ENCODE results near the gene SUN5.

The SUN5 gene

DNA sequence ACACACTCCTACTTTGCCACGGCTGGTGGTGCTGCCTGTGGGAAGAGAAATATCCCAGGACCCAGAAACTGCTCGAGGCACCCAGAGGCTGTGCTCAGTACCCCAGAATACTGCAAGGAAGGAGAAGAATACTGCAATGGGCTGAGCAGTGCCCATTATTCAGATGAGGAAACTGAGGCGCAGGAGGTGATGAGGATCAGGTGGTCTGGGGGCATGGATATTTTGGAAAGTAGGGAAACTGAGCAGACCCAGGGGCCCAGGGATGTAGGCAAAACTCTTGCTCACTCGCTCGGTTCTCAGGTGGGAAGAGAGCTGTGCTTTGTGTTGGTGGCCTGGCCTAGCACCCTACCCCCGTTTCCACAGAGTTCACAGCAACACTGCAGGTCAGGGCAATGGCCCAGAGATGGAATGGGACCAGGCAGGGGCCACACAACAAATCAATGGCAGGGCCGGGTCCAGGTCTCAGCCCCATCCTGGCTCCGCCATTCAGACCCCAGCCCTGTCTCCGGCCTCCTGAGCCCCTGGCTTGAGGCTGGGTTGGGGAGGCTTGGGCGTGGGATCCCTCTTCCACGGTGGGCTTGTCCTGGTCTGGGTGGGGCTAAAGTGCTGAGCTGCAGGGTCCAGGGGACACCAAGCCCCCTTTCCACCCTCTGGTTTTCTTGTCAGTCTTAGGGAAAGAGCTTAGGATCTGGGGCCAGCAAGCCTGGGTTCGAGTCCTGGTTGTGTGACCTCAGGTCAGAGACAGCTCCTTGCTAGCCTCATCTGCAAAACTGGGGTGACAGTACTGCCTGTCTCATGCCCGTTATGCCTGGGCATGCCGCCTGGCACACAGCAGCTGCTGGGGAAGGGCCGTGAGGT is 33.9 kb downstream of the SUN5 start:
- Histone ChIP-seq H3K4me3 (ENCODE audit: severe bottlenecking) (no peak overlapping the region), H3K27ac (ENCODE audit: poor library complexity, severe bottlenecking) (no peak overlapping the region), H3K36me3 (ENCODE audit: low read depth) (no peaks in the 10 kb centered on the region), H3K4me1 (ENCODE audit: insufficient read depth, poor library complexity, severe bottlenecking) (no peaks in the 10 kb centered on the region), H3K9me3 (ENCODE audit: severe bottlenecking) (no peaks in the 10 kb centered on the region), H3K27me3 (ENCODE audit: insufficient read depth, poor library complexity, severe bottlenecking) (peaks cover 3% of the 10 kb centered on the region)
- ATAC-seq (ENCODE audit: low read depth) (no peak), DNase-seq (ENCODE audit: low spot score) (peak; percentile 77)
- TF ChIP-seq, protein P1, sequence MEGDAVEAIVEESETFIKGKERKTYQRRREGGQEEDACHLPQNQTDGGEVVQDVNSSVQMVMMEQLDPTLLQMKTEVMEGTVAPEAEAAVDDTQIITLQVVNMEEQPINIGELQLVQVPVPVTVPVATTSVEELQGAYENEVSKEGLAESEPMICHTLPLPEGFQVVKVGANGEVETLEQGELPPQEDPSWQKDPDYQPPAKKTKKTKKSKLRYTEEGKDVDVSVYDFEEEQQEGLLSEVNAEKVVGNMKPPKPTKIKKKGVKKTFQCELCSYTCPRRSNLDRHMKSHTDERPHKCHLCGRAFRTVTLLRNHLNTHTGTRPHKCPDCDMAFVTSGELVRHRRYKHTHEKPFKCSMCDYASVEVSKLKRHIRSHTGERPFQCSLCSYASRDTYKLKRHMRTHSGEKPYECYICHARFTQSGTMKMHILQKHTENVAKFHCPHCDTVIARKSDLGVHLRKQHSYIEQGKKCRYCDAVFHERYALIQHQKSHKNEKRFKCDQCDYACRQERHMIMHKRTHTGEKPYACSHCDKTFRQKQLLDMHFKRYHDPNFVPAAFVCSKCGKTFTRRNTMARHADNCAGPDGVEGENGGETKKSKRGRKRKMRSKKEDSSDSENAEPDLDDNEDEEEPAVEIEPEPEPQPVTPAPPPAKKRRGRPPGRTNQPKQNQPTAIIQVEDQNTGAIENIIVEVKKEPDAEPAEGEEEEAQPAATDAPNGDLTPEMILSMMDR (IDR thresholded peaks at IDR 0.05; ENCODE audit: poor library complexity, severe bottlenecking): no peak

DNA sequence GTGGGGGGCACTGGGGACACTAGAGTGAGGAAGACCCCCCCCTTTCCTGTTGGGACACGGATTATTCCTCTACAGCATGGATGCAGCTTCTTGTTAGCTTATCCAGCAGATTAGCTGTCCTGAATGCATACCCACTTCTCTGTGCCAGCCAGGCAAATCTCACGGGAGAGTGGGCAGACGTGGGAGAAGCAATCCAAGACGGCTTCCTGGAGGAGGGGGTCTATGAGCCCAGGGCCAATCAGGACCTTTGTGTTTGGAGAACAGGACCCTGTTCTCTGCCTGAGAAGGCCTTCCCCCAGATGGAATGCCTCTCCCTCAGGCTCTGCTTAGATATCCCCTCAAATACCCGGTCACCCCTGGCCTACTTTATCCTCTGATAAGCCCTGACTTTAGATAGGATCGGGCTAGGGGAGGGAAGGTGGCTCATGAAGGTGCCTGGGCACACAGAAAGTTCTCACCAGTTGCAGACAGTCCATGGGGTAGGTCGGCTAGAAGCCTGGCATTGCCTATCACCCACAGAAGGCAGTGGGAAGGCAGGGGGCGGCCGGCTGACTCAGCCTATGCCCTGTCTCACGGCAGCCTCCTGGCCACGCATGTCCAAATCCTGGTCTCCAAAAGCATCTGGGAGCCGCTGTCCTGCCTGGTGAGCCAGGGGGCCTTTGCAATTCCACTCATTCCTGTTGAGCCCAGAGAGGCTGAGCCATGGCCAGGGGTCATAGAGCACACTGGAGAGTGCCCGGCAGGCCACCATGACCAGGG is 34.7 kb downstream of the SUN5 start:
- Histone ChIP-seq H3K27ac (ENCODE audit: poor library complexity, severe bottlenecking) (no peak overlapping the region), H3K9me3 (ENCODE audit: severe bottlenecking) (no peaks in the 10 kb centered on the region), H3K4me3 (ENCODE audit: severe bottlenecking) (no peak overlapping the region), H3K36me3 (ENCODE audit: low read depth) (no peaks in the 10 kb centered on the region), H3K27me3 (ENCODE audit: insufficient read depth, poor library complexity, severe bottlenecking) (peaks cover 3% of the 10 kb centered on the region), H3K4me1 (ENCODE audit: insufficient read depth, poor library complexity, severe bottlenecking) (no peaks in the 10 kb centered on the region)
- peak; percentile 73 for DNase-seq (ENCODE audit: low spot score)
- ATAC-seq (ENCODE audit: low read depth): no peak
- TF ChIP-seq, protein P1 (IDR thresholded peaks at IDR 0.05; ENCODE audit: poor library complexity, severe bottlenecking): no peak

DNA sequence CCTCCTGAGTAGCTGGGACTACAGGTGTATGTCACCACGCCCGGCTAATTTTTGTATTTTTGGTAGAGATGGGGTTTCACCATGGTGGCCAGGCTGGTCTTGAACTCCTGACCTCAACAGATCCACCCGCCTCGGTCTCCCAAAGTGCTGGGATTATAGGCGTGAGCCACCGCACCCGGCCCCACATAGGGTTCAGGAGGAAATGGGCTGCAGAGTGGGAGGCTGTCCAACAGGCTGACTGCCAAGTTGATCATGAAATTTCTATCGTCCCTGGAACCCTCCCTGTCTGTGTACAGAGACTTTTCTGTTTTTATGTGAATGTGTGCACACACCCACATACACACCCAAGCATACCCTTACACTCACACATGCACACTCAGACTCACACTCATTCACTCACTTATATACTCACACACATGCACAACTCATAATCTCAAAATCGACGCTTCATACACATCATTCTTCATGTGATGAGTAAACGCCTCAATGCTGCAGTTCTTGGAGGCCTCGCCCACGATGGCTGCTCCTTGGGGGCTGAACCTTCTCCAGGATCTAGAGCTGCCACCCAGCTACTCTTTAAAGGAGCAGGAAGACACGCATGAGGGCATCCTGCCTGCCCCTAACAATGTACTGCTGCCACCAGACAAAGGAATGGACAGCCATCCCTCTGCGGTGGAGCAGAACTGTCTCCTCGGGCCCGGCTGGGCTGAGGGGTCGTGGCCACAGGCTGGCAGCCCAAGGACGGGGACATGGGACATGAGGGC is 35.6 kb downstream of the SUN5 start:
- Histone ChIP-seq H3K4me3 (ENCODE audit: severe bottlenecking) (no peak overlapping the region), H3K27me3 (ENCODE audit: insufficient read depth, poor library complexity, severe bottlenecking) (peaks cover 3% of the 10 kb centered on the region), H3K9me3 (ENCODE audit: severe bottlenecking) (no peaks in the 10 kb centered on the region), H3K4me1 (ENCODE audit: insufficient read depth, poor library complexity, severe bottlenecking) (no peaks in the 10 kb centered on the region), H3K27ac (ENCODE audit: poor library complexity, severe bottlenecking) (no peak overlapping the region), H3K36me3 (ENCODE audit: low read depth) (no peaks in the 10 kb centered on the region)
- ATAC-seq (ENCODE audit: low read depth): no peak
- DNase-seq (ENCODE audit: low spot score): peak; percentile 71
- TF ChIP-seq, protein P1 (IDR thresholded peaks at IDR 0.05; ENCODE audit: poor library complexity, severe bottlenecking): no peak

DNA sequence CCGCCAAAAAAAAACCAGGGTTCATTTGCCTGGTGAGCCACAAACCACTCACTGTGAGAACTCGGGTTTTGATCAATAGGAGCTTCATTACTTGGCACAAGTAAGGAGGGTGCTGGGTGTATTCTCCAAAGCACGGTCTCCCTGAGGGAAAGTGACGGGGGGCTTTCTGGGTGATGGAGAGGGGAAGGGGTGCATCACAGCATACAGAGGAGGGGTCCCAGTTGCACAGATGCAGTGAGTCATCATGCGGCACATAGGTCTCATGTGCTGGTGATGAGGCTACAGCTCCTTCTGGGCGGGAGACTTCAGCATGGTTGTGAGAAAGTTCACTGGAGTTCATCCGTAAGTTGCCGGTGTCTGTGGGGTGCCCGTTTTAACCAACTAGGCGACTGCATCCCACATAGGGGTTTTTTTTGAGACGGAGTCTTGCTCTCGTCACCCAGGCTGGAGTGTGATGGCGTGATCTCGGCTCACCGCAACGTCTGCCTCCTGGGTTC is 36.2 kb downstream of the SUN5 start:
- DNase-seq (ENCODE audit: low spot score): peak; percentile 58
- H3K4me1 ChIP-seq (ENCODE audit: insufficient read depth, poor library complexity, severe bottlenecking): no peaks in the 10 kb centered on the region
- H3K9me3 ChIP-seq (ENCODE audit: severe bottlenecking): no peaks in the 10 kb centered on the region
- no peak overlapping the region for H3K27ac ChIP-seq (ENCODE audit: poor library complexity, severe bottlenecking)
- ATAC-seq (ENCODE audit: low read depth): no peak
- no peaks in the 10 kb centered on the region for H3K36me3 ChIP-seq (ENCODE audit: low read depth)
- H3K27me3 ChIP-seq (ENCODE audit: insufficient read depth, poor library complexity, severe bottlenecking): peaks cover 3% of the 10 kb centered on the region
- TF ChIP-seq, protein P1 (IDR thresholded peaks at IDR 0.05; ENCODE audit: poor library complexity, severe bottlenecking): no peak
- H3K4me3 ChIP-seq (ENCODE audit: severe bottlenecking): no peak overlapping the region

All from RWPE2 (cell line).